ENCODE data around the gene NME7.

- TF ChIP-seq CTCF (IDR thresholded peaks at IDR 0.05; ENCODE audit: low read depth, low read length) (no peak), EZH2phosphoT487 (IDR thresholded peaks at IDR 0.05; ENCODE audit: low read depth) (no peak)
These were observed 272.6 kb downstream of the NME7 start for GRCh38 chr1:169094897-169095569.

All from OCI-LY3 (cell line).